Neural cell (in vitro differentiated cells): Measurements from ENCODE around the gene TMBIM6. TPM values are rescaled to one million over a fixed set of nuclear protein-coding genes. Genes with fewer than 3 reads are reported as not detected.
"Not testable (repeated sequence)": the region's sequence is repeated elsewhere in the genome, so short reads cannot be mapped to it uniquely, and the experiment has no call there.

Source experiments
- H2AFZ ChIP-seq: fragments of 200-600, 300-800 bp; sonication (generic), shearing (Covaris generic); 2 replicates; pipeline ENCODE4 v1.6.0; 2014; ENCODE audit warnings: low read depth, mild to moderate bottlenecking, antibody characterized with exemption, low read length, moderate library complexity
- H3F3A ChIP-seq: fragments of 200-600 bp; shearing (Covaris generic); 2 replicates; pipeline ENCODE4 v1.6.1; 2016; ENCODE audit warnings: mild to moderate bottlenecking, moderate library complexity, mixed read lengths, antibody characterized with exemption, low read length; ENCODE audit not compliant: insufficient read depth, poor library complexity, severe bottlenecking
- H3K27ac ChIP-seq: fragments of 200-600, 300-800 bp; sonication (generic), shearing (Covaris generic); 2 replicates; pipeline ENCODE4 v1.5.1; 2014; ENCODE audit warnings: mild to moderate bottlenecking, low read length, moderate library complexity
- H3K27me3 ChIP-seq: fragments of 300-800, 200-600 bp; sonication (generic), shearing (Covaris generic); 2 replicates; pipeline ENCODE4 v1.6.0; 2014; ENCODE audit warnings: mild to moderate bottlenecking, low read depth, low read length, moderate library complexity; ENCODE audit not compliant: insufficient read depth
- H3K36me3 ChIP-seq: fragments of 300-800, 200-600 bp; sonication (generic), shearing (Covaris generic); 2 replicates; pipeline ENCODE4 v1.5.1; 2014; ENCODE audit warnings: mild to moderate bottlenecking, antibody characterized with exemption, low read length, moderate library complexity; ENCODE audit not compliant: insufficient read depth
- H3K4me2 ChIP-seq: fragments of 300-800, 200-600 bp; sonication (generic), shearing (Covaris generic); 2 replicates; pipeline ENCODE4 v1.6.0; 2014; ENCODE audit warnings: mild to moderate bottlenecking, low read length
- H3K4me3 ChIP-seq: fragments of 300-800, 200-600 bp; sonication (generic), shearing (Covaris generic); 2 replicates; pipeline ENCODE4 v1.5.1; 2014; ENCODE audit warnings: mild to moderate bottlenecking, low read length, moderate library complexity
- H3K79me2 ChIP-seq: fragments of 200-600 bp; shearing (Covaris generic); replicated peaks from 2 replicates; pipeline ENCODE4 v1.6.0; 2014; ENCODE audit warnings: mild to moderate bottlenecking, low read length, moderate library complexity; ENCODE audit not compliant: insufficient read depth
- H3K9ac ChIP-seq: fragments of 300-800, 200-600 bp; sonication (generic), shearing (Covaris generic); 2 replicates; pipeline ENCODE4 v1.6.1; 2016; ENCODE audit warnings: mild to moderate bottlenecking, low read length, mixed read lengths
- H3K9me2 ChIP-seq: fragments of 200-600 bp; shearing (Covaris generic); 2 replicates; pipeline ENCODE4 v1.6.1; 2016; ENCODE audit warnings: mild to moderate bottlenecking, low read length, mixed read lengths; ENCODE audit not compliant: insufficient read depth
- H3K9me3 ChIP-seq: fragments of 200-600, 300-800 bp; sonication (generic), shearing (Covaris generic); 2 replicates; pipeline ENCODE4 v1.6.1; 2016; ENCODE audit warnings: mild to moderate bottlenecking, mixed run types, low read length, moderate library complexity, mixed read lengths
- H4K20me1 ChIP-seq: fragments of 200-600 bp; shearing (Covaris generic); 2 replicates; pipeline ENCODE4 v1.6.1; 2016; ENCODE audit warnings: mild to moderate bottlenecking, mixed run types; ENCODE audit not compliant: insufficient read depth
- EP300 ChIP-seq: fragments of 450-650 bp; conservative IDR thresholded peaks from 2 replicates; pipeline ENCODE4 v1.6.1; 2014; ENCODE audit warnings: antibody characterized with exemption, mild to moderate bottlenecking, moderate library complexity; ENCODE audit not compliant: poor library complexity, severe bottlenecking
- EZH2 ChIP-seq: fragments of 200-600, 300-800 bp; shearing (Covaris generic), sonication (generic); IDR thresholded peaks from 2 replicates; pipeline ENCODE4 v1.6.1; 2014; ENCODE audit warnings: antibody characterized with exemption, low read length, borderline replicate concordance, mild to moderate bottlenecking; ENCODE audit not compliant: insufficient read depth, poor library complexity, severe bottlenecking
- MXI1 ChIP-seq: fragments of 450-650 bp; conservative IDR thresholded peaks from 2 replicates; pipeline ENCODE4 v1.6.1; 2014; ENCODE audit warnings: antibody characterized with exemption, mild to moderate bottlenecking; ENCODE audit not compliant: poor library complexity, severe bottlenecking
- POLR2AphosphoS5 ChIP-seq: IDR thresholded peaks from 2 replicates; pipeline ENCODE4 v1.6.1; 2012
- RAD21 ChIP-seq: fragments of 450-650 bp; conservative IDR thresholded peaks from 2 replicates; pipeline ENCODE4 v1.6.1; 2014; ENCODE audit warnings: antibody characterized with exemption, mild to moderate bottlenecking, moderate library complexity
- SMC3 ChIP-seq: fragments of 450-650 bp; conservative IDR thresholded peaks from 2 replicates; pipeline ENCODE4 v1.6.1; 2014; ENCODE audit warnings: antibody characterized with exemption, mild to moderate bottlenecking, moderate library complexity; ENCODE audit not compliant: poor library complexity
- TAF1 ChIP-seq: IDR thresholded peaks from 2 replicates; pipeline ENCODE4 v1.6.1; 2012; ENCODE audit warnings: low read depth
- polyA plus RNA-seq: library from polyadenylated mRNA; depleted of rRNA; stranded (reverse); fragments of >200 nt; gene quantifications from 2 replicates; pipeline ENCODE4 v1.2.3, GENCODE V29; 2014
- TF ChIP-seq, protein P1 (sequence below): fragments of 450-650 bp; IDR thresholded peaks from 2 replicates; pipeline ENCODE4 v1.5.1; 2014; ENCODE audit warnings: antibody characterized with exemption, mild to moderate bottlenecking, moderate library complexity; ENCODE audit not compliant: poor library complexity, severe bottlenecking
- TF ChIP-seq, protein P2 (sequence below): IDR thresholded peaks from 2 replicates; pipeline ENCODE4 v1.6.1; 2012; ENCODE audit warnings: borderline replicate concordance

Gene TMBIM6
- polyA plus RNA-seq, 1 donor from 2014 or later, result 308 TPM

DNA sequence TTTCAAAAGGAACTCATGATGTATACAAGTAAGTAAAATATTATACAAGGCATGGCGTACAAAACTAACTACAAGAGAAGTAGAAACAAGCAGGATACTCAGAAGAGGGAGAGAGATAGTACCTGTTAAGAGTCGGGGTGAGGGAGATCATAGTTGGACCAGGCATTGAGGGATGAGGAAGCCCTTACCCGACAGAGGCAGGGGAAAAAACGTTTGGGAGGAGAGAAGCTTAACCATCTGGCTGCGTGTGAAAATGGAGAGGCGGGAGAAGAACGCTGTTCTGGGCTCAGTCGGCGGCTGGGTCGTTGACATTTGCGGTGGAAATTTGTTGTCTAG lies 33.6 kb upstream of the TMBIM6 start:
- H2AFZ ChIP-seq, result no peak overlapping the region
- H3K9ac ChIP-seq, result no peak overlapping the region
- no peaks in the 10 kb centered on the region for H3K9me3 ChIP-seq
- no peaks in the 10 kb centered on the region for H4K20me1 ChIP-seq
- H3K4me3 ChIP-seq, result peak overlapping the region; percentile 89
- H3F3A ChIP-seq, result no peaks in the 10 kb centered on the region
- H3K27ac ChIP-seq, result no peak overlapping the region
- H3K9me2 ChIP-seq, result no peaks in the 10 kb centered on the region
- H3K36me3 ChIP-seq, result no peaks in the 10 kb centered on the region
- H3K27me3 ChIP-seq, result peaks cover 7% of the 10 kb centered on the region
- peaks cover 14% of the 10 kb centered on the region for H3K79me2 ChIP-seq
- peak; percentile 8 for TF ChIP-seq TAF1
- no peak for TF ChIP-seq EP300
- no peak for TF ChIP-seq POLR2AphosphoS5
- TF ChIP-seq, protein P1, sequence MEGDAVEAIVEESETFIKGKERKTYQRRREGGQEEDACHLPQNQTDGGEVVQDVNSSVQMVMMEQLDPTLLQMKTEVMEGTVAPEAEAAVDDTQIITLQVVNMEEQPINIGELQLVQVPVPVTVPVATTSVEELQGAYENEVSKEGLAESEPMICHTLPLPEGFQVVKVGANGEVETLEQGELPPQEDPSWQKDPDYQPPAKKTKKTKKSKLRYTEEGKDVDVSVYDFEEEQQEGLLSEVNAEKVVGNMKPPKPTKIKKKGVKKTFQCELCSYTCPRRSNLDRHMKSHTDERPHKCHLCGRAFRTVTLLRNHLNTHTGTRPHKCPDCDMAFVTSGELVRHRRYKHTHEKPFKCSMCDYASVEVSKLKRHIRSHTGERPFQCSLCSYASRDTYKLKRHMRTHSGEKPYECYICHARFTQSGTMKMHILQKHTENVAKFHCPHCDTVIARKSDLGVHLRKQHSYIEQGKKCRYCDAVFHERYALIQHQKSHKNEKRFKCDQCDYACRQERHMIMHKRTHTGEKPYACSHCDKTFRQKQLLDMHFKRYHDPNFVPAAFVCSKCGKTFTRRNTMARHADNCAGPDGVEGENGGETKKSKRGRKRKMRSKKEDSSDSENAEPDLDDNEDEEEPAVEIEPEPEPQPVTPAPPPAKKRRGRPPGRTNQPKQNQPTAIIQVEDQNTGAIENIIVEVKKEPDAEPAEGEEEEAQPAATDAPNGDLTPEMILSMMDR, result no peak
- TF ChIP-seq EZH2, result no peak
- TF ChIP-seq SMC3, result peak; percentile 29
- TF ChIP-seq MXI1, result no peak
- TF ChIP-seq, protein P2, sequence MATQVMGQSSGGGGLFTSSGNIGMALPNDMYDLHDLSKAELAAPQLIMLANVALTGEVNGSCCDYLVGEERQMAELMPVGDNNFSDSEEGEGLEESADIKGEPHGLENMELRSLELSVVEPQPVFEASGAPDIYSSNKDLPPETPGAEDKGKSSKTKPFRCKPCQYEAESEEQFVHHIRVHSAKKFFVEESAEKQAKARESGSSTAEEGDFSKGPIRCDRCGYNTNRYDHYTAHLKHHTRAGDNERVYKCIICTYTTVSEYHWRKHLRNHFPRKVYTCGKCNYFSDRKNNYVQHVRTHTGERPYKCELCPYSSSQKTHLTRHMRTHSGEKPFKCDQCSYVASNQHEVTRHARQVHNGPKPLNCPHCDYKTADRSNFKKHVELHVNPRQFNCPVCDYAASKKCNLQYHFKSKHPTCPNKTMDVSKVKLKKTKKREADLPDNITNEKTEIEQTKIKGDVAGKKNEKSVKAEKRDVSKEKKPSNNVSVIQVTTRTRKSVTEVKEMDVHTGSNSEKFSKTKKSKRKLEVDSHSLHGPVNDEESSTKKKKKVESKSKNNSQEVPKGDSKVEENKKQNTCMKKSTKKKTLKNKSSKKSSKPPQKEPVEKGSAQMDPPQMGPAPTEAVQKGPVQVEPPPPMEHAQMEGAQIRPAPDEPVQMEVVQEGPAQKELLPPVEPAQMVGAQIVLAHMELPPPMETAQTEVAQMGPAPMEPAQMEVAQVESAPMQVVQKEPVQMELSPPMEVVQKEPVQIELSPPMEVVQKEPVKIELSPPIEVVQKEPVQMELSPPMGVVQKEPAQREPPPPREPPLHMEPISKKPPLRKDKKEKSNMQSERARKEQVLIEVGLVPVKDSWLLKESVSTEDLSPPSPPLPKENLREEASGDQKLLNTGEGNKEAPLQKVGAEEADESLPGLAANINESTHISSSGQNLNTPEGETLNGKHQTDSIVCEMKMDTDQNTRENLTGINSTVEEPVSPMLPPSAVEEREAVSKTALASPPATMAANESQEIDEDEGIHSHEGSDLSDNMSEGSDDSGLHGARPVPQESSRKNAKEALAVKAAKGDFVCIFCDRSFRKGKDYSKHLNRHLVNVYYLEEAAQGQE, result no peak
- no peak for TF ChIP-seq RAD21
- H3K4me2 ChIP-seq, result no peak overlapping the region

DNA sequence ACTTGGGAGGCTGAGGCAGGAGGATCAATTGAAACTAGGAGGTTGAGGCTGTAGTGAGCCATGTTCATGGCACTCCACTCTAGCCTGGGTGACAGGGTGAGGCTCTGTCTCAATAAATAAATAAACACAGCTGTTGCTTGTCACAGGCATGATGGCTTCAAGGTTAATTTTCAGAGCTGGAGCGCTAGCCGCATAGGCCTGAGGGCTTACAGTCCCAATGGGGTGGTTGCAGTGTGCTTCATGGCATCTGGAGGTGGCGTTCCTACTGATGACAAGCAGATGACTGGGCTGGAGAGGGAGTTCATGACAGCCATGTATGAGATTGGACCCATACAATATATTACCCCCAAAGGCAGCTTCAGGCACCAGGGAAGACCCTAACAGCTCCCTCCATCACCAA lies 32.5 kb upstream of the TMBIM6 start:
- Histone ChIP-seq H3K27ac (no peak overlapping the region), H3K79me2 (peaks cover 14% of the 10 kb centered on the region), H3K9ac (no peak overlapping the region), H3K9me3 (no peaks in the 10 kb centered on the region), H3K9me2 (no peaks in the 10 kb centered on the region), H3K4me2 (no peak overlapping the region), H3K36me3 (no peaks in the 10 kb centered on the region), H4K20me1 (no peaks in the 10 kb centered on the region), H3K4me3 (no peak overlapping the region), H3K27me3 (peaks cover 7% of the 10 kb centered on the region), H3F3A (no peaks in the 10 kb centered on the region), H2AFZ (no peak overlapping the region)
- TF ChIP-seq, protein P1, result no peak
- no peak for TF ChIP-seq MXI1
- no peak for TF ChIP-seq EP300
- TF ChIP-seq SMC3, result no peak
- TF ChIP-seq POLR2AphosphoS5, result no peak

DNA sequence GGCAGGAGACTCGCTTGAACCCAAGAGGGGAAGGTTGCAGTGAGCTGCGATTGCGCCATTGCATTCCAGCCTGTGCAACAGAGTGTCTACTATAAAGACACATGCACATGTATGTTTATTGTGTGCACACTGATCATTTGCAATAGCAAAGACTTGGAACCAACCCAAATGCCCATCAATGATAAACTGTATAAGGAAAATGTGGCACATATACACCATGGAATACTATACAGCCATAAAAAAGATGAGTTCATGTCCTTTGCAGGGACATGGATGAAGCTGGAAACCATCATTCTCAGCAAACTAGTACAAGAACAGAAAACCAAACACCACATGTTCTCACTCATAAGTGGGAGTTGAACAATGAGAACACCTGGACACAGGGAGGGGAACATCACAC lies 27.4 kb upstream of the TMBIM6 start:
- not testable (repeated sequence) for H2AFZ ChIP-seq, H3K27ac ChIP-seq, H4K20me1 ChIP-seq, H3K36me3 ChIP-seq, H3K9me2 ChIP-seq, H3K4me3 ChIP-seq, H3K4me2 ChIP-seq, H3K79me2 ChIP-seq, H3K9me3 ChIP-seq, H3F3A ChIP-seq, H3K9ac ChIP-seq, H3K27me3 ChIP-seq
